HEK293 (cell line): Measurements from ENCODE around the gene AGRN.

Experiments used
- GLIS1 ChIP-seq: fragments of 450-650 bp; formaldehyde crosslinking; IDR thresholded peaks from 2 replicates; pipeline ENCODE4 v1.5.1; 2016; ENCODE audit warnings: missing biosample characterization, missing genetic modification characterization
- HOXA7 ChIP-seq: sonication (generic); formaldehyde crosslinking; IDR thresholded peaks from 2 replicates; pipeline ENCODE4 v1.8.1; 2022; ENCODE audit warnings: missing genetic modification reagents, borderline replicate concordance
- REPIN1 ChIP-seq: fragments of 450-650 bp; formaldehyde crosslinking; IDR thresholded peaks from 2 replicates; pipeline ENCODE4 v1.5.1; 2017; ENCODE audit warnings: missing biosample characterization, missing genetic modification characterization, low read depth
- SCRT2 ChIP-seq: fragments of 450-650 bp; formaldehyde crosslinking; IDR thresholded peaks from 2 replicates; pipeline ENCODE4 v1.5.1; 2016; ENCODE audit warnings: missing biosample characterization, missing genetic modification characterization
- SP2 ChIP-seq: fragments of 450-650 bp; formaldehyde crosslinking; IDR thresholded peaks from 2 replicates; pipeline ENCODE4 v1.5.1; 2016; ENCODE audit warnings: missing biosample characterization, missing genetic modification characterization
- ZBTB17 ChIP-seq: fragments of 450-650 bp; formaldehyde crosslinking; IDR thresholded peaks from 2 replicates; pipeline ENCODE4 v1.5.1; 2016; ENCODE audit warnings: missing biosample characterization, missing genetic modification characterization
- ZFHX2 ChIP-seq: fragments of 450-650 bp; formaldehyde crosslinking; conservative IDR thresholded peaks from 2 replicates; pipeline ENCODE4 v1.5.1; 2016; ENCODE audit warnings: missing biosample characterization, missing genetic modification characterization
- ZIC2 ChIP-seq: fragments of 450-650 bp; formaldehyde crosslinking; IDR thresholded peaks from 2 replicates; pipeline ENCODE4 v1.5.1; 2016; ENCODE audit warnings: missing biosample characterization, missing genetic modification characterization
- ZNF10 ChIP-seq: fragments of 450-650 bp; formaldehyde crosslinking; IDR thresholded peaks from 2 replicates; pipeline ENCODE4 v1.5.1; 2017; ENCODE audit warnings: missing biosample characterization, missing genetic modification characterization
- ZNF121 ChIP-seq: fragments of 450-650 bp; formaldehyde crosslinking; IDR thresholded peaks from 2 replicates; pipeline ENCODE4 v1.5.1; 2016; ENCODE audit warnings: missing biosample characterization, missing genetic modification characterization
- ZNF16 ChIP-seq: fragments of 450-650 bp; formaldehyde crosslinking; IDR thresholded peaks from 2 replicates; pipeline ENCODE4 v1.5.1; 2016; ENCODE audit warnings: low read depth, missing biosample characterization, missing genetic modification characterization
- ZNF221 ChIP-seq: fragments of 450-650 bp; formaldehyde crosslinking; IDR thresholded peaks from 2 replicates; pipeline ENCODE4 v1.5.1; 2017; ENCODE audit warnings: missing biosample characterization, missing genetic modification characterization, borderline replicate concordance
- ZNF223 ChIP-seq: fragments of 450-650 bp; formaldehyde crosslinking; IDR thresholded peaks from 2 replicates; pipeline ENCODE4 v1.5.1; 2016; ENCODE audit warnings: missing biosample characterization, missing genetic modification characterization
- ZNF37A ChIP-seq: fragments of 450-650 bp; IDR thresholded peaks from 2 replicates; pipeline ENCODE4 v1.5.1; 2018; ENCODE audit warnings: missing biosample characterization, missing genetic modification characterization
- ZNF426 ChIP-seq: fragments of 450-650 bp; formaldehyde crosslinking; IDR thresholded peaks from 2 replicates; pipeline ENCODE4 v1.5.1; 2017; ENCODE audit warnings: missing biosample characterization, missing genetic modification characterization, mild to moderate bottlenecking, inconsistent platforms, moderate library complexity
- ZNF529 ChIP-seq: fragments of 450-650 bp; formaldehyde crosslinking; IDR thresholded peaks from 2 replicates; pipeline ENCODE4 v1.5.1; 2017; ENCODE audit warnings: missing genetic modification characterization, missing biosample characterization; ENCODE audit not compliant: insufficient replicate concordance
- ZNF555 ChIP-seq: fragments of 450-650 bp; formaldehyde crosslinking; conservative IDR thresholded peaks from 2 replicates; pipeline ENCODE4 v1.5.1; 2017; ENCODE audit warnings: missing biosample characterization, mild to moderate bottlenecking, missing genetic modification characterization, inconsistent platforms
- ZNF654 ChIP-seq: fragments of 450-650 bp; formaldehyde crosslinking; IDR thresholded peaks from 2 replicates; pipeline ENCODE4 v1.5.1; 2016; ENCODE audit warnings: low read depth, missing biosample characterization, missing genetic modification characterization
- ZNF660 ChIP-seq: fragments of 450-650 bp; IDR thresholded peaks from 2 replicates; pipeline ENCODE4 v1.5.1; 2018; ENCODE audit warnings: missing biosample characterization, mild to moderate bottlenecking, missing genetic modification characterization
- ZNF747 ChIP-seq: fragments of 450-650 bp; formaldehyde crosslinking; IDR thresholded peaks from 2 replicates; pipeline ENCODE4 v1.5.1; 2016; ENCODE audit warnings: missing biosample characterization, missing genetic modification characterization
- ZNF791 ChIP-seq: fragments of 450-650 bp; formaldehyde crosslinking; IDR thresholded peaks from 2 replicates; pipeline ENCODE4 v1.5.1; 2016; ENCODE audit warnings: missing biosample characterization, missing genetic modification characterization
- ZXDB ChIP-seq: fragments of 450-650 bp; formaldehyde crosslinking; IDR thresholded peaks from 2 replicates; pipeline ENCODE4 v1.5.1; 2016; ENCODE audit warnings: missing biosample characterization, missing genetic modification characterization
- TF ChIP-seq, protein P1 (sequence below): fragments of 450-650 bp; formaldehyde crosslinking; conservative IDR thresholded peaks from 2 replicates; pipeline ENCODE4 v1.5.1; 2016; ENCODE audit warnings: low read depth, missing biosample characterization, missing genetic modification characterization
- TF ChIP-seq, protein P2 (sequence below): fragments of 450-650 bp; formaldehyde crosslinking; IDR thresholded peaks from 2 replicates; pipeline ENCODE4 v1.5.1; 2017; ENCODE audit warnings: missing biosample characterization, missing genetic modification characterization
- TF ChIP-seq, protein P3 (sequence below): fragments of 450-650 bp; formaldehyde crosslinking; IDR thresholded peaks from 2 replicates; pipeline ENCODE4 v1.5.1; 2016; ENCODE audit warnings: missing biosample characterization, missing genetic modification characterization
- TF ChIP-seq, protein P4 (sequence below): fragments of 450-650 bp; formaldehyde crosslinking; IDR thresholded peaks from 2 replicates; pipeline ENCODE4 v1.5.1; 2017; ENCODE audit warnings: missing biosample characterization, mild to moderate bottlenecking, missing genetic modification characterization, moderate library complexity
- TF ChIP-seq, protein P5 (sequence below): fragments of 450-650 bp; formaldehyde crosslinking; IDR thresholded peaks from 2 replicates; pipeline ENCODE4 v1.5.1; 2016; ENCODE audit warnings: missing biosample characterization, missing genetic modification characterization

Gene AGRN

DNA sequence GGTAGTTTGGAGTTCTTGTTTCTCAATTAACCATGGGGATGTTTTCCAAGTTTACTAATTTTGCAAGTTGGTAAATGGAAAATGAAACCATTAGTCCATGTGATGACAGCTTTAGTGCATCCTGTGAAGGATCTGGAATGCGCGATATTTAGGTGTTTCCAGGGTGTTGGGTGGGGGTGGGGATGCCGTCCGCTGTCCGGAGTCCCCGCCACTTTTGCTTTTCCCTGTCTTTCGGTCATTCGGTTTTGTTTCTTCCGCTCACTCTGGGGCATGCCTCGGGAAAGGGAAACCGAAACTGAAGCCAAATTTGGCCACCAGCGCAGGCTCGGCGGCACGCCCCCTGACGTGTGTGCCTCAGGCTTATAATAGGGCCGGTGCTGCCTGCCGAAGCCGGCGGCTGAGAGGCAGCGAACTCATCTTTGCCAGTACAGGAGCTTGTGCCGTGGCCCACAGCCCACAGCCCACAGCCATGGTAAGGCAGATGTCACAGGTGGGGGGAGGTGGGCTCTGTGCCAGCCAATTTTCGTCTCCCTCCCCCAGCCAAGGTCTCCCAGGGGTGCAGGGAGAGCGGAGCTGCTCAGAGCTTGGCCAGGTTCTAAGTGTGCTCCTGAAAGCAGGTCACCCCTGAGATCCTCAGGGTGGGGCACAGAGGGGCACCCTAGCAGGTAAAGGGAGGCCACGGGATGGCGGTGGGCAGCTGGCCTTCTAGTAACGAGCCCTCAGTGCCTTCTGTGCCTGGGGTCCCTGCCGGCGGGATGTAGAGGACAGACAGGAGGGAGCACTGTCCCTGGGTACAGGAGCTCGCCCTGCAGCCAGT, 6.6 kb upstream of the AGRN start, which contains the start of gene ISG15 (continued):
- TF ChIP-seq, protein P1, sequence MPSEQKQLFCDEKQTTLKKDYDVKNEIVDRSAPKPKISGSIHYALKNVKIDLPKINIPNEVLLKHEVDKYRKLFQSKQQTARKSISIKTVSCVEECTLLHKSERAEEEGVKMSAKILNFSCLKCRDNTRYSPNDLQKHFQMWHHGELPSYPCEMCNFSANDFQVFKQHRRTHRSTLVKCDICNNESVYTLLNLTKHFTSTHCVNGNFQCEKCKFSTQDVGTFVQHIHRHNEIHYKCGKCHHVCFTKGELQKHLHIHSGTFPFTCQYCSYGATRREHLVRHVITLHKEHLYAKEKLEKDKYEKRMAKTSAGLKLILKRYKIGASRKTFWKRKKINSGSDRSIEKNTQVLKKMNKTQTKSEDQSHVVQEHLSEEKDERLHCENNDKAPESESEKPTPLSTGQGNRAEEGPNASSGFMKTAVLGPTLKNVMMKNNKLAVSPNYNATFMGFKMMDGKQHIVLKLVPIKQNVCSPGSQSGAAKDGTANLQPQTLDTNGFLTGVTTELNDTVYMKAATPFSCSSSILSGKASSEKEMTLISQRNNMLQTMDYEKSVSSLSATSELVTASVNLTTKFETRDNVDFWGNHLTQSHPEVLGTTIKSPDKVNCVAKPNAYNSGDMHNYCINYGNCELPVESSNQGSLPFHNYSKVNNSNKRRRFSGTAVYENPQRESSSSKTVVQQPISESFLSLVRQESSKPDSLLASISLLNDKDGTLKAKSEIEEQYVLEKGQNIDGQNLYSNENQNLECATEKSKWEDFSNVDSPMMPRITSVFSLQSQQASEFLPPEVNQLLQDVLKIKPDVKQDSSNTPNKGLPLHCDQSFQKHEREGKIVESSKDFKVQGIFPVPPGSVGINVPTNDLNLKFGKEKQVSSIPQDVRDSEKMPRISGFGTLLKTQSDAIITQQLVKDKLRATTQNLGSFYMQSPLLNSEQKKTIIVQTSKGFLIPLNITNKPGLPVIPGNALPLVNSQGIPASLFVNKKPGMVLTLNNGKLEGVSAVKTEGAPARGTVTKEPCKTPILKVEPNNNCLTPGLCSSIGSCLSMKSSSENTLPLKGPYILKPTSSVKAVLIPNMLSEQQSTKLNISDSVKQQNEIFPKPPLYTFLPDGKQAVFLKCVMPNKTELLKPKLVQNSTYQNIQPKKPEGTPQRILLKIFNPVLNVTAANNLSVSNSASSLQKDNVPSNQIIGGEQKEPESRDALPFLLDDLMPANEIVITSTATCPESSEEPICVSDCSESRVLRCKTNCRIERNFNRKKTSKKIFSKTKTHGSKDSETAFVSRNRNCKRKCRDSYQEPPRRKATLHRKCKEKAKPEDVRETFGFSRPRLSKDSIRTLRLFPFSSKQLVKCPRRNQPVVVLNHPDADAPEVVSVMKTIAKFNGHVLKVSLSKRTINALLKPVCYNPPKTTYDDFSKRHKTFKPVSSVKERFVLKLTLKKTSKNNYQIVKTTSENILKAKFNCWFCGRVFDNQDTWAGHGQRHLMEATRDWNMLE (tag by site-specific recombination) = no peak
- TF ChIP-seq ZIC2 (tag by site-specific recombination) (0 out of 2 replicates have a peak, but pooled peaks have one; percentile 6), ZNF791 (tag by site-specific recombination) (no peak), ZNF221 (tag by site-specific recombination) (no peak), ZNF121 (tag by site-specific recombination) (no peak), ZNF529 (tag by site-specific recombination) (no peak), ZNF10 (tag by site-specific recombination) (no peak), HOXA7 (CRISPR knock-in tag) (no peak), REPIN1 (tag by site-specific recombination) (no peak), ZNF37A (tag by site-specific recombination) (no peak), ZBTB17 (no peak; the same call in 1 of the 2 replicates), ZXDB (tag by site-specific recombination) (peak; percentile 35; the same call in 1 of the 2 replicates), SCRT2 (tag by site-specific recombination) (peak; percentile 93), ZFHX2 (tag by site-specific recombination) (peak; percentile 8; the same call in 1 of the 2 replicates), ZNF16 (tag by site-specific recombination) (no peak), ZNF223 (tag by site-specific recombination) (no peak), ZNF555 (tag by site-specific recombination) (no peak), GLIS1 (peak; percentile 48; the same call in 1 of the 2 replicates), ZNF747 (tag by site-specific recombination) (no peak), ZNF654 (tag by site-specific recombination) (no peak), SP2 (peak; percentile 37), ZNF660 (0 out of 2 replicates have a peak, but pooled peaks have one; percentile 40), ZNF426 (tag by site-specific recombination) (no peak)
- TF ChIP-seq, protein P2, sequence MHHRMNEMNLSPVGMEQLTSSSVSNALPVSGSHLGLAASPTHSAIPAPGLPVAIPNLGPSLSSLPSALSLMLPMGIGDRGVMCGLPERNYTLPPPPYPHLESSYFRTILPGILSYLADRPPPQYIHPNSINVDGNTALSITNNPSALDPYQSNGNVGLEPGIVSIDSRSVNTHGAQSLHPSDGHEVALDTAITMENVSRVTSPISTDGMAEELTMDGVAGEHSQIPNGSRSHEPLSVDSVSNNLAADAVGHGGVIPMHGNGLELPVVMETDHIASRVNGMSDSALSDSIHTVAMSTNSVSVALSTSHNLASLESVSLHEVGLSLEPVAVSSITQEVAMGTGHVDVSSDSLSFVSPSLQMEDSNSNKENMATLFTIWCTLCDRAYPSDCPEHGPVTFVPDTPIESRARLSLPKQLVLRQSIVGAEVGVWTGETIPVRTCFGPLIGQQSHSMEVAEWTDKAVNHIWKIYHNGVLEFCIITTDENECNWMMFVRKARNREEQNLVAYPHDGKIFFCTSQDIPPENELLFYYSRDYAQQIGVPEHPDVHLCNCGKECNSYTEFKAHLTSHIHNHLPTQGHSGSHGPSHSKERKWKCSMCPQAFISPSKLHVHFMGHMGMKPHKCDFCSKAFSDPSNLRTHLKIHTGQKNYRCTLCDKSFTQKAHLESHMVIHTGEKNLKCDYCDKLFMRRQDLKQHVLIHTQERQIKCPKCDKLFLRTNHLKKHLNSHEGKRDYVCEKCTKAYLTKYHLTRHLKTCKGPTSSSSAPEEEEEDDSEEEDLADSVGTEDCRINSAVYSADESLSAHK = peak; percentile 30; the same call in 1 of the 2 replicates
- TF ChIP-seq, protein P3, sequence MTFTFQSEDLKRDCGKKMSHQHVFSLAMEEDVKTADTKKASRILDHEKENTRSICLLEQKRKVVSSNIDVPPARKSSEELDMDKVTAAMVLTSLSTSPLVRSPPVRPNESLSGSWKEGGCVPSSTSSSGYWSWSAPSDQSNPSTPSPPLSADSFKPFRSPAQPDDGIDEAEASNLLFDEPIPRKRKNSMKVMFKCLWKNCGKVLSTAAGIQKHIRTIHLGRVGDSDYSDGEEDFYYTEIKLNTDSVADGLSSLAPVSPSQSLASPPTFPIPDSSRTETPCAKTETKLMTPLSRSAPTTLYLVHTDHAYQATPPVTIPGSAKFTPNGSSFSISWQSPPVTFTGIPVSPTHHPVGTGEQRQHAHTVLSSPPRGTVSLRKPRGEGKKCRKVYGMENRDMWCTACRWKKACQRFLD (tag by site-specific recombination) = no peak
- TF ChIP-seq, protein P4, sequence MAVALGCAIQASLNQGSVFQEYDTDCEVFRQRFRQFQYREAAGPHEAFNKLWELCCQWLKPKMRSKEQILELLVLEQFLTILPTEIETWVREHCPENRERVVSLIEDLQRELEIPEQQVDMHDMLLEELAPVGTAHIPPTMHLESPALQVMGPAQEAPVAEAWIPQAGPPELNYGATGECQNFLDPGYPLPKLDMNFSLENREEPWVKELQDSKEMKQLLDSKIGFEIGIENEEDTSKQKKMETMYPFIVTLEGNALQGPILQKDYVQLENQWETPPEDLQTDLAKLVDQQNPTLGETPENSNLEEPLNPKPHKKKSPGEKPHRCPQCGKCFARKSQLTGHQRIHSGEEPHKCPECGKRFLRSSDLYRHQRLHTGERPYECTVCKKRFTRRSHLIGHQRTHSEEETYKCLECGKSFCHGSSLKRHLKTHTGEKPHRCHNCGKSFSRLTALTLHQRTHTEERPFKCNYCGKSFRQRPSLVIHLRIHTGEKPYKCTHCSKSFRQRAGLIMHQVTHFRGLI = no peak
- TF ChIP-seq, protein P5, sequence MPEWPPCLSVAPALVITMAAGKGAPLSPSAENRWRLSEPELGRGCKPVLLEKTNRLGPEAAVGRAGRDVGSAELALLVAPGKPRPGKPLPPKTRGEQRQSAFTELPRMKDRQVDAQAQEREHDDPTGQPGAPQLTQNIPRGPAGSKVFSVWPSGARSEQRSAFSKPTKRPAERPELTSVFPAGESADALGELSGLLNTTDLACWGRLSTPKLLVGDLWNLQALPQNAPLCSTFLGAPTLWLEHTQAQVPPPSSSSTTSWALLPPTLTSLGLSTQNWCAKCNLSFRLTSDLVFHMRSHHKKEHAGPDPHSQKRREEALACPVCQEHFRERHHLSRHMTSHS (tag by site-specific recombination) = no peak
